WTC11 (cell line): ENCODE results near the gene SHC2. TPM values are rescaled to one million over a fixed set of nuclear protein-coding genes. Genes with fewer than 3 reads are reported as not detected.
"Not testable (repeated sequence)": the region's sequence is repeated elsewhere in the genome, so short reads cannot be mapped to it uniquely, and the experiment has no call there.

Experiments
- ATAC-seq: fragments of 200-7000 bp; cut with Tn5 transposase; 2 replicates; pipeline ENCODE4 v1.10.0; 2021; ENCODE audit warnings: mild to moderate bottlenecking, moderate library complexity
- CTCF ChIA-PET: fragments of 300-600 bp; sonication (Branson Sonifier 250); formaldehyde crosslinking; loops from one replicate; lab custom pipeline; 2021; ENCODE audit warnings: antibody characterized with exemption; lab: Charles Lee
- POLR2A ChIA-PET: fragments of 350-600 bp; sonication (Branson Sonifier 250); formaldehyde crosslinking; loops from one replicate; lab custom pipeline; 2021; ENCODE audit warnings: antibody characterized with exemption; lab: Charles Lee
- DNase-seq: peaks from one replicate; pipeline ENCODE4 v3.0.0; 2021; ENCODE audit warnings: low spot score
- H3K27ac Mint-ChIP-seq: 2 replicates; pipeline ENCODE4 v1.8.0; 2021; ENCODE audit warnings: mixed read lengths
- H3K27me3 Mint-ChIP-seq: 2 replicates; pipeline ENCODE4 v1.8.0; 2021; ENCODE audit warnings: low read depth, mild to moderate bottlenecking, moderate library complexity, mixed read lengths
- H3K36me3 Mint-ChIP-seq: 2 replicates; pipeline ENCODE4 v1.8.0; 2021; ENCODE audit warnings: mixed read lengths
- H3K4me1 Mint-ChIP-seq: 2 replicates; pipeline ENCODE4 v1.8.0; 2022; ENCODE audit warnings: mixed read lengths
- H3K4me3 Mint-ChIP-seq: 2 replicates; pipeline ENCODE4 v1.8.0; 2021; ENCODE audit warnings: mild to moderate bottlenecking, moderate library complexity, mixed read lengths
- H3K9me3 Mint-ChIP-seq: 2 replicates; pipeline ENCODE4 v1.8.0; 2021; ENCODE audit warnings: mixed read lengths
- CREB1 ChIP-seq: sonication (generic); formaldehyde crosslinking; IDR thresholded peaks from 2 replicates; pipeline ENCODE4 v1.8.0; 2023; ENCODE audit warnings: mild to moderate bottlenecking, missing genetic modification reagents
- FOXK1 ChIP-seq: sonication (generic); formaldehyde crosslinking; IDR thresholded peaks from 2 replicates; pipeline ENCODE4 v1.8.0; 2022; ENCODE audit warnings: mild to moderate bottlenecking, moderate library complexity, missing genetic modification reagents
- GRHL2 ChIP-seq: fragments of 250-450 bp; sonication (Bioruptor Pico); IDR thresholded peaks from 2 replicates; pipeline ENCODE4 v1.8.0; 2022; ENCODE audit warnings: mild to moderate bottlenecking, moderate library complexity; ENCODE audit not compliant: insufficient replicate concordance, severe bottlenecking
- IRF1 ChIP-seq: sonication (generic); formaldehyde crosslinking; IDR thresholded peaks from 2 replicates; pipeline ENCODE4 v1.8.0; 2023; ENCODE audit warnings: missing genetic modification reagents
- JUN ChIP-seq: sonication (generic); formaldehyde crosslinking; IDR thresholded peaks from 2 replicates; pipeline ENCODE4 v1.8.0; 2023; ENCODE audit warnings: mild to moderate bottlenecking, missing genetic modification reagents
- MYBL2 ChIP-seq: sonication (generic); formaldehyde crosslinking; IDR thresholded peaks from 2 replicates; pipeline ENCODE4 v1.8.1; 2023; ENCODE audit warnings: mild to moderate bottlenecking, moderate library complexity, missing genetic modification reagents
- NFYB ChIP-seq: sonication (generic); formaldehyde crosslinking; conservative IDR thresholded peaks from 2 replicates; pipeline ENCODE4 v1.8.0; 2022; ENCODE audit warnings: low read depth, missing genetic modification reagents
- OVOL2 ChIP-seq: fragments of 250-450 bp; sonication (Bioruptor Pico); IDR thresholded peaks from 2 replicates; pipeline ENCODE4 v1.9.0; 2021; ENCODE audit warnings: mild to moderate bottlenecking, borderline replicate concordance
- PRRX2 ChIP-seq: fragments of 250-450 bp; sonication (Bioruptor Pico); IDR thresholded peaks from 2 replicates; pipeline ENCODE4 v1.8.0; 2021; ENCODE audit warnings: mild to moderate bottlenecking
- ZBTB43 ChIP-seq: sonication (generic); formaldehyde crosslinking; IDR thresholded peaks from 2 replicates; pipeline ENCODE4 v1.8.1; 2023; ENCODE audit warnings: mild to moderate bottlenecking, missing genetic modification reagents
- ZMAT4 ChIP-seq: fragments of 250-450 bp; sonication (Bioruptor Pico); IDR thresholded peaks from 2 replicates; pipeline ENCODE4 v1.9.0; 2021; ENCODE audit warnings: mild to moderate bottlenecking
- ZNF281 ChIP-seq: sonication (generic); formaldehyde crosslinking; IDR thresholded peaks from 2 replicates; pipeline ENCODE4 v1.8.0; 2023; ENCODE audit warnings: mild to moderate bottlenecking, missing genetic modification reagents
- ZNF671 ChIP-seq: fragments of 250-450 bp; sonication (Bioruptor Pico); IDR thresholded peaks from 2 replicates; pipeline ENCODE4 v1.8.0; 2021; ENCODE audit warnings: mild to moderate bottlenecking
- total RNA-seq: library from RNA; stranded (reverse); gene quantifications from 3 replicates; pipeline ENCODE4 v1.2.3, GENCODE V29; 2021
- TF ChIP-seq, protein P1 (sequence below): sonication (generic); formaldehyde crosslinking; IDR thresholded peaks from 2 replicates; pipeline ENCODE4 v1.8.0; 2022; ENCODE audit warnings: mild to moderate bottlenecking, missing genetic modification reagents
- TF ChIP-seq, protein P2 (sequence below): sonication (generic); formaldehyde crosslinking; conservative IDR thresholded peaks from 2 replicates; pipeline ENCODE4 v1.8.1; 2022; ENCODE audit warnings: mild to moderate bottlenecking, missing genetic modification reagents

SHC2 gene
- total RNA-seq, 1 experiment from 2014 or later: 8.4 TPM

GRCh38 chr19:395467-395866 lies 65.4 kb downstream of the SHC2 start:
- Mint-ChIP-seq H3K27ac (no peak overlapping the region), H3K4me1 (no peaks in the 10 kb centered on the region), H3K9me3 (peaks cover 19% of the 10 kb centered on the region), H3K4me3 (no peak overlapping the region), H3K27me3 (peaks cover 2% of the 10 kb centered on the region; the same call in 1 of the 2 replicates), H3K36me3 (peaks cover 9% of the 10 kb centered on the region)
- ChIA-PET CTCF (no interaction called here), POLR2A (no interaction called here)
- TF ChIP-seq JUN (no peak), IRF1 (CRISPR knock-in tag) (no peak), ZBTB43 (CRISPR knock-in tag) (no peak)
- ATAC-seq (no peak), DNase-seq (no peak)

DNA sequence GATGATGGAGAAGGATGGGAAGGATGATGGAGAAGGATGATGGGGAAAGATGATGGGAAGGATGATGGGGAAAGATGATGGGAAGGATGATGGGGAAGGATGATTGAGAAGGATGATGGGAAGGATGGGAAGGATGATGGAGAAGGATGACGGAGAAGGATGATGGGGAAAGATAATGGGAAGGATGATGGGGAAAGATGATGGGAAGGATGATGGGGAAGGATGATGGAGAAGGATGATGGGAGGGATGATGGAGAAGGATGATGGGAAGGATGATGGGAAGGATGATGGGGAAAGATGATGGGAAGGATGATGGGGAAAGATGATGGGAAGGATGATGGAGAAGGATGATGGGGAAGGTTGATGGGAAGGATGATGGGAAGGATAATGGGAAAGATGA lies 66.0 kb downstream of the SHC2 start:
- H3K9me3 Mint-ChIP-seq: peaks cover 19% of the 10 kb centered on the region
- POLR2A ChIA-PET, H3K36me3 Mint-ChIP-seq, H3K27ac Mint-ChIP-seq, H3K27me3 Mint-ChIP-seq, H3K4me1 Mint-ChIP-seq, H3K4me3 Mint-ChIP-seq, ATAC-seq, CTCF ChIA-PET, DNase-seq: not testable (repeated sequence)

GRCh38 chr19:393560-393959 lies 67.3 kb downstream of the SHC2 start:
- H3K27ac Mint-ChIP-seq, DNase-seq, H3K4me1 Mint-ChIP-seq, CTCF ChIA-PET, H3K27me3 Mint-ChIP-seq, ATAC-seq, H3K4me3 Mint-ChIP-seq, H3K36me3 Mint-ChIP-seq, POLR2A ChIA-PET: not testable (repeated sequence)
- H3K9me3 Mint-ChIP-seq: peaks cover 19% of the 10 kb centered on the region

- ChIA-PET CTCF (interaction anchor here (1.1 kb wide), 1 partner anchor 118 kb away, joined by 4 read pairs; no protein-coding TSS in a partner anchor), POLR2A (no interaction called here)
- TF ChIP-seq OVOL2 (CRISPR knock-in tag): no peak
- H3K27me3 Mint-ChIP-seq: peaks cover 8% of the 10 kb centered on the region
- no peak overlapping the region for H3K4me3 Mint-ChIP-seq
- peaks cover 19% of the 10 kb centered on the region for H3K9me3 Mint-ChIP-seq
- peaks cover 9% of the 10 kb centered on the region for H3K36me3 Mint-ChIP-seq
- H3K4me1 Mint-ChIP-seq: peaks cover 3% of the 10 kb centered on the region
- DNase-seq: no peak
- no peak for ATAC-seq
- H3K27ac Mint-ChIP-seq: no peak overlapping the region
These were observed 68.4 kb downstream of the SHC2 start for GRCh38 chr19:392375-392970.

DNA sequence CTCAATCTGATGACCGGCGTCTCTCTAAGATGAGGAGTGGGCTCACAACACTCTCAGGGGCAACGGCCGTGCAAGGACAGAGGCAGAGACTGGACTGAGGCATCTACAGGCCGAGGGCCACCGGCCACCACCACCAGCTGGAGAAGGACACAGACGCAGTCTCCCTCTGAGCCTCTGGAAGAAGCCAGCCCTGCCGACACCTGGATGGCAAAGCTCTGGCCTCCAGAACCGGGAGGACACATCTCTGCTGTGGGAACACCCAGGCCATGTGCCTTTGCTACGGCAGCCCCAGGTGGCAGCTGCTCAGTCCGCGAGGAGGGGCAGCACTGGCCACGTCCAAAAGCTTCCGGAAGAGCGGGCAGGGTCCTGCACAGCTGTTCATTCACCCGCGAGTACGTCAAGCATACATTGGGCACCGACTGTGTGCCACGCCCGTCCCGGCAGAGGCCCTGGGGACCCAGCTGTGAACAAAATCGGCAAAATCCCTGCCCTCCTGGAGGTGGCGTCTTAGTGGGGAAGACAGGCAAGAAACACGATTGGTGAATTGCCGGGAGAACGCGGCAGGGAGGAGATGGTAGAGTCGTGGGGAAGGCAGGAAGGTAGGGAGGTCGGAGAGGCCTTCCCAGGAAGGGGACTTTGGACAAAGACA lies 69.0 kb downstream of the SHC2 start:
- DNase-seq: no peak
- no peak for TF ChIP-seq ZNF671 (CRISPR knock-in tag)
- no peak for TF ChIP-seq MYBL2 (CRISPR knock-in tag)
- no peak for TF ChIP-seq PRRX2 (CRISPR knock-in tag)
- TF ChIP-seq FOXK1 (CRISPR knock-in tag): no peak
- TF ChIP-seq, all 79 proteins: peak for 0
- H3K4me3 Mint-ChIP-seq: no peak overlapping the region
- POLR2A ChIA-PET: no interaction called here
- peaks cover 19% of the 10 kb centered on the region for H3K9me3 Mint-ChIP-seq
- H3K36me3 Mint-ChIP-seq: peaks cover 9% of the 10 kb centered on the region
- no peak for ATAC-seq
- no peak overlapping the region for H3K27ac Mint-ChIP-seq
- H3K4me1 Mint-ChIP-seq: peaks cover 7% of the 10 kb centered on the region
- CTCF ChIA-PET: interaction anchor here (0.7 to 1.1 kb wide), 2 partner anchors 13 to 119 kb away, joined by 3 to 4 read pairs; no protein-coding TSS in a partner anchor
- H3K27me3 Mint-ChIP-seq: peaks cover 9% of the 10 kb centered on the region

GRCh38 chr19:391207-391557 lies 69.7 kb downstream of the SHC2 start:
- ATAC-seq (no peak), DNase-seq (no peak)
- Mint-ChIP-seq H3K27ac (no peak overlapping the region), H3K36me3 (peaks cover 9% of the 10 kb centered on the region), H3K9me3 (peaks cover 19% of the 10 kb centered on the region), H3K27me3 (peaks cover 7% of the 10 kb centered on the region), H3K4me1 (peaks cover 14% of the 10 kb centered on the region), H3K4me3 (no peak overlapping the region)
- ChIA-PET POLR2A (no interaction called here), CTCF (no interaction called here)
- TF ChIP-seq GRHL2: no peak
- no peak for TF ChIP-seq CREB1 (CRISPR knock-in tag)
- TF ChIP-seq, protein P1, sequence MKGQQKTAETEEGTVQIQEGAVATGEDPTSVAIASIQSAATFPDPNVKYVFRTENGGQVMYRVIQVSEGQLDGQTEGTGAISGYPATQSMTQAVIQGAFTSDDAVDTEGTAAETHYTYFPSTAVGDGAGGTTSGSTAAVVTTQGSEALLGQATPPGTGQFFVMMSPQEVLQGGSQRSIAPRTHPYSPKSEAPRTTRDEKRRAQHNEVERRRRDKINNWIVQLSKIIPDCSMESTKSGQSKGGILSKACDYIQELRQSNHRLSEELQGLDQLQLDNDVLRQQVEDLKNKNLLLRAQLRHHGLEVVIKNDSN (CRISPR knock-in tag): no peak
- no peak for TF ChIP-seq ZNF281 (CRISPR knock-in tag)
- no peak for TF ChIP-seq NFYB (CRISPR knock-in tag)
- no peak for TF ChIP-seq ZMAT4
- TF ChIP-seq, protein P2, sequence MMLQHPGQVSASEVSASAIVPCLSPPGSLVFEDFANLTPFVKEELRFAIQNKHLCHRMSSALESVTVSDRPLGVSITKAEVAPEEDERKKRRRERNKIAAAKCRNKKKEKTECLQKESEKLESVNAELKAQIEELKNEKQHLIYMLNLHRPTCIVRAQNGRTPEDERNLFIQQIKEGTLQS (CRISPR knock-in tag): no peak
- TF ChIP-seq FOXK1 (CRISPR knock-in tag): no peak
